GM20000 (cell line): ENCODE results near the gene CCDC146.

Experiments used
- DNase-seq: peaks from one replicate; pipeline ENCODE4 v3.0.0; 2012; ENCODE audit warnings: low spot score
- TF ChIP-seq, protein P1 (sequence below): IDR thresholded peaks from 2 replicates; pipeline ENCODE4 v1.5.1; 2012; ENCODE audit warnings: mild to moderate bottlenecking, control low read depth; ENCODE audit errors: extremely low read depth, missing control alignments

CCDC146 gene

DNA sequence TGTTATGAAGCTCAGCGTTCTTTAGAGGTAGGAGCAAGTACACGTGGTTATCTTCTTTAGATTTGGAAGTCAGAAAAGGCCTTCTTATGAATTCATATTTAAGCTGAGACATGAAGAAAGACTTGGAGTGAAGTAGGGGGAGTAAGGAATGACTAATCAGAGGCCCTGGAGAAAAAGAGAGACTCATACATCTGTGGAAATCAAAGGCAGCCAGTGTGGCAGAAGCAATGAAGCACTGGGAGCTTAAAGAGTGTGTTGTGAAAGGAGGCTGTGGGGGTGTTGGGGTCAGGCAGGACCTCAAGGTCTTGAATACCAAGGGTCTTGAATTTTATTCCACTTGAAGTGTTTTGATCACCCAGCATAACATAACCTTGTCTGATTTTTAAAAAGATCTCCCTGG, 112.9 kb downstream of the CCDC146 start:
- TF ChIP-seq, protein P1, sequence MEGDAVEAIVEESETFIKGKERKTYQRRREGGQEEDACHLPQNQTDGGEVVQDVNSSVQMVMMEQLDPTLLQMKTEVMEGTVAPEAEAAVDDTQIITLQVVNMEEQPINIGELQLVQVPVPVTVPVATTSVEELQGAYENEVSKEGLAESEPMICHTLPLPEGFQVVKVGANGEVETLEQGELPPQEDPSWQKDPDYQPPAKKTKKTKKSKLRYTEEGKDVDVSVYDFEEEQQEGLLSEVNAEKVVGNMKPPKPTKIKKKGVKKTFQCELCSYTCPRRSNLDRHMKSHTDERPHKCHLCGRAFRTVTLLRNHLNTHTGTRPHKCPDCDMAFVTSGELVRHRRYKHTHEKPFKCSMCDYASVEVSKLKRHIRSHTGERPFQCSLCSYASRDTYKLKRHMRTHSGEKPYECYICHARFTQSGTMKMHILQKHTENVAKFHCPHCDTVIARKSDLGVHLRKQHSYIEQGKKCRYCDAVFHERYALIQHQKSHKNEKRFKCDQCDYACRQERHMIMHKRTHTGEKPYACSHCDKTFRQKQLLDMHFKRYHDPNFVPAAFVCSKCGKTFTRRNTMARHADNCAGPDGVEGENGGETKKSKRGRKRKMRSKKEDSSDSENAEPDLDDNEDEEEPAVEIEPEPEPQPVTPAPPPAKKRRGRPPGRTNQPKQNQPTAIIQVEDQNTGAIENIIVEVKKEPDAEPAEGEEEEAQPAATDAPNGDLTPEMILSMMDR, result no peak
- DNase-seq, result no peak

DNA sequence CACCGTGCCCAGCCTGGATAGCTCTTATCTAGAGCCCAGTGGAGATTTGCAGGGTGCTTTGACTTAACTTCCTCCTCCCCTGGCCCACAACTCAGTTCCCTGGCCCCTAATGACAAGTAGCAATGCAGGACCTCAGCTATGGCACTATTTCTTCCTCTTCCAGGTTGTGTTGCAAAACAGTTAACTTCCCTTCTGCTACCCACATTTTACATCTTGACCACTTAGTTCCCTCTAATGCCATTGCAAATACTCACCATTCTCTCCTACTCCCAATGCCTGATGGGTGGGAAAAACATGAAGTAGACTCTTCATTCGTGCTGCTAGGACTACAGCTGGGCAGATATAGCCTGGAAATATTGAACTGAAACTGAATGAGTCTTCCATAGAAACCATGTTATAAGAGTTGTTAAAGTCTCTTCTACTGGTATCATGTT, 116.3 kb downstream of the CCDC146 start:
- DNase-seq, result no peak
- TF ChIP-seq, protein P1, result no peak

DNA sequence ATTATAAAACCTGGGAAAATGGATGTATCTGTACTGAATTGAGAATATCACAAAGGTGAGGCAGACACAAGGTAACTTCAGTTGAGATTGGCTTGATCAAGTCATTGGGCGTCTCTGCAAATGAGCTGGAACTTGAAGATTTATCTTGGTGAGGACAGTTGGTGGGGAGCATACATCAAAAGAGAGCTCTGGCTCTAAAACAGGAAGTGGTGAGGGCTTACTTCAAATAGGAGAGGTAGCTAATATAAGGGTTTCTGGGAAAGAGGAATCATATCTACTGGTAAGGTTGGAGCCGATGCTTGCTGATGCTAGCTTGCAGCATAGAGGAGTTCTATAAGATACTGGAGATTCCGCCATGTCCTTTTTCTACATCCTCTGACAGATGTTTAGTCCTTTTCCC, 117.1 kb downstream of the CCDC146 start:
- TF ChIP-seq, protein P1, result no peak
- DNase-seq, result no peak

DNA sequence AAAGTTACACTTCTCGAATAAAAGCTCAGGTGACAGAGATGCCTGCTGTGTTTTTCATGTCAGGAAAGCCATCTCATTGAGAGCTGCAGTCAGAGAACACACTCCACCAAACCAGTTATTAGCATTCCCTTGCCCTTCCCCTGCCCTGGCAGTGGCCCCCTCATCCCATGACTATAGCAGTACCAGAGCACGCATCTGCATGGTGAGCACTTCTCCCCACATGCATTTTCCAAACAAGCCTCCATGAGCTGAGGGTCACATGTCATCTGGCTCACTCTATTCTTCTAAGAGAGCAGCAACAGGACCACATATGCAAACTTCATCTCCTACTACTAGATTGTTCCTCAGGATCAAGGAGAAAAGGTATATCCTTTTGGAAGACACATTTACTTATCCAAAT, 119.7 kb downstream of the CCDC146 start:
- TF ChIP-seq, protein P1, result no peak
- no peak for DNase-seq

DNA sequence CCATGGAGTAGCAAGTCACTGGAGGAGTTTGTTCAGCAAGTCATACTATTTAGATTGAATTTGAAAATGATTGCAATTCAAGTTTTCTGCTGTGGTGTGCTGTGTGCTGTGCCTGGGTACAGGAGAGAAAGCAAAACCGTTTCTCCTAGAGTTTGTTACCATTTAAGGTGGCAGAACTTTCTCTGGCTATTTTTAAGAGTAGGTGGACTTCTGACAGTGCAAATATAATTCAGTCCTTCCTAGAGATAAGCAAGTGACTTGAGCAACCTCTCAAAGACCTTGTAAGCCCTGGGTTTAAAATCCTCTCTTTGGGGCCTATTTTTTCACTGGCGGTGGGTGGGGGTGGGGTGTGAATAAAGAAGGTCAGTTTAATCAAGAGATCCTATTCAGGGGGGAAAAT, 120.1 kb downstream of the CCDC146 start:
- no peak for DNase-seq
- TF ChIP-seq, protein P1, result no peak

DNA sequence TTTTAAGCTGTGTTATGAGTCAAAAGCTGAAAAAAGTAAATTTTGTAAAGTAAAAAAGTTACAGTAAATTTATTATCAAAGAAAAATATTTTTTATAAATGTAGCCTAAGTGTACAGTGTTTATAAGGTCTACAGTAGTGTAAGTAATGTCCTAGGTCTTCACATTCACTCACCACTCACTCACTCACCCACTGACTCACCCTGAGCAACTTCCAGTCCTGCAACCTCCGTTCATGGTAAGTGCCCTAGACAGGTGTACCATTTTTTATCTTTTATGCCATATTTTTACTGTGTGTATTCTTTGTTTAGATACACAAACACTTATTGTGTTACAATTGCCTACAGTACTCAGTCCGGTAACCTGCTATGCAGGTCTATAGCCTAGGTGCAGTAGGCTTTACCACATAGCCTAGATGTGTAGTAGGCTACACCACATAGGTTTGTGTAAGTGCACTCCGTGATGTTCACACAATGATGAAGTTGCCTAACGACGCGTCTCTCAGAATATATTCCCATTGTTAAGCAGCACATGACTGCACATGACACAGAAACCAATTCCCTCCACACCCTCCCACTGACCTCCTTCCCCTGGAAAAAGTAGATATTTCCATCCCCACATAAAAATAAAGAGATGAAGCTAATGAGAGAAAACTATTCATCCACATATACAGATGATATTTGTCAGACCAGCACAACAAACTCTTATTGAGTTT, 122.0 kb downstream of the CCDC146 start:
- TF ChIP-seq, protein P1, result no peak

DNA sequence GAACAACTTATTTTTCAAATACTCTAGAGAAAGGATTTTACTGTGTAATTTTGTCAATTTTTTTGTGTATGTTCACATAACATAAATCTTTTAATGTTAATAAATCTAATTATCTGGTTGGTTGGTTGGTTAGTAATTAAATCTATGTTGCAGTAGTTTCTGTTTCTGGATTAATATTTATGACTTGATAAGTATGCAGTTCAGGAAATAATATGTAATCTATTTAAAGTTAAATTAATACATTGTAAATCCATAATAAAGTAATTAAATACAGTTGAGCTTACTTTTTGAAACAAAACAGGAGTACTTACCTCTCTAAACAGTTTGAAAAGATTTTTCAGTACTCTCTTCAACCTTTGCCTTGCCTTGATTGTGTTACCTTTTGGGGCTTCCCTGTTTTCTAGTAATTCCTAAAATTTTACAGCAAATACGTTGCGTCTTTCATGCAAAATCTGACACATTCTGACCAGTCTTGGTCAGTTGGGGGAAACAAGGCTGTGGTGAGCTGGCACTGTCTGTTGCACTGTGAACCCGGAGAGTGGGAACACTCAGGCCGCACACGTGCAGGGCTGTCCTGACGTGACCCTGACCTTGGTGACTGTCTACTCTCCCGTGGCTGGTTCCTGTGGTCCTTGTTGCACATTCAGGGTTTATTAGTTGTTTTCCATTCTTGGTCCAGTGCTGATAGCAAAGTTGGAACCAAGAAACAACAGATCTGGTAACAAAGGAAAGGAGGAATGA, 122.8 kb downstream of the CCDC146 start:
- TF ChIP-seq, protein P1, result no peak
- DNase-seq, result no peak

More for the DNA sequence above, 122.0 kb downstream of the CCDC146 start:
- DNase-seq, result no peak
